ENCODE data around the gene RTP5. TPM values are rescaled to one million over a fixed set of nuclear protein-coding genes. Genes with fewer than 3 reads are reported as not detected.

Gene RTP5
- total RNA-seq, 3 donors from 2014 or later = 0.15 TPM; not detected in 2

GRCh38 chr2:241867776-241868420, 1.6 kb upstream of the RTP5 start:
- no peak for DNase-seq (ENCODE audit: low spot score in 2 of 2)

GRCh38 chr2:241868661-241869081, 858 bp upstream of the RTP5 start:
- Histone ChIP-seq H3K4me1 (no peaks in the 10 kb centered on the region), H3K27me3 (peaks cover 0 to 67% of the 10 kb centered on the region in 2 donors), H3K9me3 (no peaks in the 10 kb centered on the region), H3K4me3 (no peak overlapping the region), H3K27ac (no peak overlapping the region), H3K36me3 (no peaks in the 10 kb centered on the region)
- intact Hi-C loops (cut with DNase I; ENCODE audit: low total_unique reads) = no loop called here
- no peak for DNase-seq (ENCODE audit: low spot score in 2 of 2)
- TF ChIP-seq POLR2A (IDR thresholded peaks at IDR 0.05) (no peak), CTCF (IDR thresholded peaks at IDR 0.05) (no peak), POLR2AphosphoS5 (IDR thresholded peaks at IDR 0.05) (no peak)

More at GRCh38 chr2:241867776-241868420, 1.6 kb upstream of the RTP5 start:
- Histone ChIP-seq H3K4me1 (no peaks in the 10 kb centered on the region), H3K9me3 (no peaks in the 10 kb centered on the region), H3K27me3 (peaks cover 0 to 75% of the 10 kb centered on the region in 2 donors), H3K36me3 (no peaks in the 10 kb centered on the region), H3K4me3 (no peak overlapping the region), H3K27ac (no peak overlapping the region)
- intact Hi-C loops (cut with DNase I; ENCODE audit: low total_unique reads) = no loop called here
- TF ChIP-seq POLR2A (IDR thresholded peaks at IDR 0.05) (no peak), POLR2AphosphoS5 (IDR thresholded peaks at IDR 0.05) (no peak), CTCF (IDR thresholded peaks at IDR 0.05) (no peak)

- H3K4me3 ChIP-seq = no peak overlapping the region
- H3K27me3 ChIP-seq = peaks cover 0 to 53% of the 10 kb centered on the region in 2 donors
- no peaks in the 10 kb centered on the region for H3K4me1 ChIP-seq
- DNase-seq (ENCODE audit: low spot score in 2 of 2) = no peak
- intact Hi-C loops (cut with DNase I; ENCODE audit: low total_unique reads) = no loop called here
- TF ChIP-seq POLR2A (IDR thresholded peaks at IDR 0.05) (no peak), POLR2AphosphoS5 (IDR thresholded peaks at IDR 0.05) (no peak), CTCF (IDR thresholded peaks at IDR 0.05) (no peak)
- no peak overlapping the region for H3K27ac ChIP-seq
- H3K9me3 ChIP-seq = no peaks in the 10 kb centered on the region
- H3K36me3 ChIP-seq = no peaks in the 10 kb centered on the region
These were observed 582 bp downstream of the RTP5 start for GRCh38 chr2:241870081-241870541.

- Histone ChIP-seq H3K4me1 (no peaks in the 10 kb centered on the region), H3K27ac (no peak overlapping the region), H3K9me3 (no peaks in the 10 kb centered on the region), H3K27me3 (peaks cover 0 to 45% of the 10 kb centered on the region in 2 donors), H3K4me3 (no peak overlapping the region), H3K36me3 (no peaks in the 10 kb centered on the region)
- intact Hi-C loops (cut with DNase I; ENCODE audit: low total_unique reads) = no loop called here
- DNase-seq (ENCODE audit: low spot score in 2 of 2) = no peak
- no peak for TF ChIP-seq CTCF (IDR thresholded peaks at IDR 0.05)
- no peak for TF ChIP-seq POLR2AphosphoS5 (IDR thresholded peaks at IDR 0.05)
- no peak for TF ChIP-seq POLR2A (IDR thresholded peaks at IDR 0.05)
These were observed 1.3 kb downstream of the RTP5 start for GRCh38 chr2:241870611-241871537.

All from breast epithelium (tissue), 4 donors.